Measurements from ENCODE around the gene LAMA2.
"Not testable (repeated sequence)": the region's sequence is repeated elsewhere in the genome, so short reads cannot be mapped to it uniquely, and the experiment has no call there.

LAMA2 gene

DNA sequence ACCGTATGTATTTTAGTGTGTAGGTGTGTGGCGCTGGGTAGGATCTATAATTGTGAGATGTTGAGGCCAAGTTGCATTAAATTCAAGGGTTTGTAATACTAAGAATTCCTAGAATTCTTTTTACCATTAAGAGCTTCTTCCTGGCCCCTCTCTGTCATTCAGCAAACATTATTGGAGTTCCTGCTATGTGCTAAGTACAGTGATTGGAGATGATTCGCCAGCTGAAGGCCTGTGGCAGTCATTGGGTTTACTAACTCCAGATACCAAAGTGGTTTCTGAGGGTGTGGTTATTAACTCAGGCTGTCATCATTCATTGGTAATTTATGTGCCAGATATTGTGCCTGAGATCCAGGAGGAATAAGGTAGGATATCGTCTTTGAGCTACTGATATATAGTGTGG, 167.1 kb downstream of the LAMA2 start:
- no peak overlapping the region for H3K27ac Mint-ChIP-seq
- H3K9me3 Mint-ChIP-seq = no peaks in the 10 kb centered on the region

DNA sequence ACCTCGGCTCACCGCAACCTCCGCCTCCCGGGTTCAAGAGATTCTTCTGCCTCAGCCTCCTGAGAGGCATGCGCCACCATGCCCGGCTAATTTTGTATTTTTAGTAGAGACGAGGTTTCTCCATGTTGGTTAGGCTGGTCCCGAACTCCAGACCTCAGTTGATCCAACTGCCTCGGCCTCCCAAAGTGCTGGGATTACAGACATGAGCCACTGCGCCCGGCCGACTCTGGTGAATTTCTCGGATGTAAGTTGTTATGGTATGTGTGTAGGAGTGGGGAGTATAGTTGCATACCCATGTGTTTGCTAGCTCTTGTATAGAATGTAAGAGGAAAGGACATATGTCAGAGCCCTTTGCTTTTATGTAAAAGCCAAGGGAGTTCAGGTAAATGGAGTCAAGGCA, 170.2 kb downstream of the LAMA2 start:
- DNase-seq; H3K36me3 Mint-ChIP-seq (ENCODE audit: low read depth); H3K27me3 Mint-ChIP-seq; ATAC-seq; H3K9me3 Mint-ChIP-seq; H3K27ac Mint-ChIP-seq; H3K4me3 Mint-ChIP-seq; H3K4me1 Mint-ChIP-seq: not testable (repeated sequence)

More for the DNA sequence above, 167.1 kb downstream of the LAMA2 start:
- Mint-ChIP-seq H3K4me1 (no peaks in the 10 kb centered on the region), H3K27me3 (peaks cover 2% of the 10 kb centered on the region), H3K4me3 (no peak overlapping the region), H3K36me3 (ENCODE audit: low read depth) (no peaks in the 10 kb centered on the region)
- ATAC-seq (no peak), DNase-seq (no peak)

DNA sequence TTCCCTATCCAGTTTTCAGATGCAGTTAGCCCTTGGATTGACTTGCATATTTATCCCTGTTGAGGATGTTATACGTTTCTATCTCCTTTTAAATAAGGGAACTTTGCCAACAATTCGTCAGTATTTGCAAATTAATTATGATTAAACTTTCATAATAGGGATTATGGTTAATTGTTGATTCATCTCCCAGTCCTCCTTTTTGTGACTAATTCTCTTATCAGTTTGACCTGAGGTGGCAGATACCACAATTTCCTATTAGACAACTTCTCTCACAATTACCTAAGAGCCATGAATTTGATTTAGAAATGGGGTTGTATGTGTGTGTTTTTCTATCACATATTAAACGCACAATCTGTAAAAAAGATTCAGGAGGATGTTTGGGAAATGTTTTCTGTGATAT, 172.9 kb downstream of the LAMA2 start:
- H3K4me1 Mint-ChIP-seq = no peaks in the 10 kb centered on the region
- ATAC-seq (no peak), DNase-seq (no peak)
- H3K27me3 Mint-ChIP-seq = peaks cover 5% of the 10 kb centered on the region
- H3K36me3 Mint-ChIP-seq (ENCODE audit: low read depth) = no peaks in the 10 kb centered on the region
- no peak overlapping the region for H3K4me3 Mint-ChIP-seq
- H3K9me3 Mint-ChIP-seq = no peaks in the 10 kb centered on the region
- H3K27ac Mint-ChIP-seq = no peak overlapping the region

DNA sequence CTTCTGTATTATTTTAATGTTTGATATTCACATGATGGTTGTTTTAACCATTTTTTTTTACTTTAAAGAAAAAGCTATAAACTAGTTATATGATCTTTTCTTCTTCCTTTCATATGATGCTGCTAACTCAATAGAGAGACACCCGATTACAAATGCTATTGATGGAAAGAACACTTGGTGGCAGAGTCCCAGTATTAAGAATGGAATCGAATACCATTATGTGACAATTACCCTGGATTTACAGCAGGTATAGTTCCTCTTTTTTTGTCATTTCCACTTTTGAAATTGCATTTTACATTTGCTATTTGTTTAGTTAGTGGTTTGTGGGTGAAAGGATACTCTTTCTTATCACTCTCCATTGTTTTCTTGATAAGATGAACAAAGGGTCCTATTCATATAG, 176.7 kb downstream of the LAMA2 start:
- no peaks in the 10 kb centered on the region for H3K36me3 Mint-ChIP-seq (ENCODE audit: low read depth)
- no peaks in the 10 kb centered on the region for H3K9me3 Mint-ChIP-seq
- no peak overlapping the region for H3K4me3 Mint-ChIP-seq
- ATAC-seq (no peak), DNase-seq (no peak)
- no peak overlapping the region for H3K27ac Mint-ChIP-seq
- no peaks in the 10 kb centered on the region for H3K4me1 Mint-ChIP-seq
- H3K27me3 Mint-ChIP-seq = peaks cover 3% of the 10 kb centered on the region

DNA sequence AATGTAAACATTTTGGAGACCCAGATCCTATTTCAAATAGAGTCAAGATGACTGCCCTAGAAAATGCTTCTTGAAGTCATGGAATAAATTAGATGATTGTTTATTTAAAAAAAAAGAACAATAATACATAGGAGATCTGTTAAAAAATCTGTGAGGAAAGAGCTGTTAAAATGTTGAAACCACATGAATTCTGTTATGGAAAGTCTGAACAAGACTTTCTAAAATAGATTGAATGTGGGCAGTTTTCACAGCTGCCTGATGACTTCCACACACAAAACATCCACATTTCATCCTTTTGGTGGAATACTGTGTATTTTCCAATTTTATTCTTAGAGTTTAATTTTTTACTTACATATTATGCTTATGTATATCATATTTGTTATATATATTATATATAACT, 186.1 kb downstream of the LAMA2 start:
- Mint-ChIP-seq H3K36me3 (ENCODE audit: low read depth) (no peaks in the 10 kb centered on the region), H3K27me3 (peaks cover 8% of the 10 kb centered on the region), H3K9me3 (peaks cover 7% of the 10 kb centered on the region), H3K4me1 (no peaks in the 10 kb centered on the region), H3K4me3 (no peak overlapping the region), H3K27ac (no peak overlapping the region)
- DNase-seq (no peak), ATAC-seq (no peak)

DNA sequence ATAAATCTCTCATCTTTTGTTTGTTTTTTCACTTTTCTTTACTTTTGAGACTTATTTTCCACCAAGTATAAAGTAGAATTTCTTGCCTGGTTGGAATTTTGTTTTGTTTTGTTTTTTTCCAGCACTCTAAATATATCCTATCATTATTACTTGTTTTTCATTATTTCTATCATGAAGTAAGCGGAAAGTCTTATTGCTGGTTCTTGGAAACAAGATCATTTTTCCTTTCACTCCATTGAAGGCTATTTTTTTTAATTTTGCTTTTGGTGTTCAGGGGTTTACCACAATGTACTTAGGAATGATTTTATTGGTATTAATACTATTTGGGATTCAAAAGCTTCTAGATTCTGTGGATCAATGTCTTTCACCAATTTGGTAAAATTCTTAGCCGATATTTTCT, 190.1 kb downstream of the LAMA2 start:
- DNase-seq = no peak
- no peaks in the 10 kb centered on the region for H3K9me3 Mint-ChIP-seq

DNA sequence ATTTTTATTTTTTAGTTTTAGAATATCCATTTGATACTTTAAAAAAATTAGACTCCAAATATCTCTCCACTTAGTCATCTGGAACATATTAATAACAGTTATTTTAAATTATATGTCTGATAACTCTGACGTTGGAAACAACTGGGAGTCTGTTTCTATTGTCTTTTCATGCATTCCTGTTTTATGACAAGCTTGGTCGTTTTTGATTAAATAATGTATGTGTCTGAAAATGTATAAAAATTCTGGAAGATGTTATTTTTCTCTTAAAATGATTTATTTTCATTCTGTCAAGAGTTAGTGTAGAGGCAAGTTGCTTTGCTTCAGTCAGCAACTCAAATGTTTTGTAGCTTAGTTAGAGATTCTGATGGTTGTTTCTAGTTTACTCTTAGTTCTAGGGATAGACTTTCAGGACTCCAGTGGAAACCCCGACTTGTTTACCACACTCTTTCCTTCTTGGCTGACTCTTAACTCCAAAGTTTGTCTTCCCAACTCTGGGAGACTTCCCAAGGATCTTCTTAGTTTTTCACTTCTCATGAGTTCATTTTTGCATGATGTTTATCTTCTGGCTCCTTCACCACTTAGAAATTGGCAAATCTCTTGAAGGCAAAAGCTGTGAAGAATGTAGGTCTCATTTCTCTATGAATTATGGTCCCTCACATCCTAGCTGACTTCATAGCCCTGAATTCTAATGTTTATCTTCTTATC, 190.9 kb downstream of the LAMA2 start:
- no peaks in the 10 kb centered on the region for H3K4me1 Mint-ChIP-seq
- no peaks in the 10 kb centered on the region for H3K9me3 Mint-ChIP-seq
- no peaks in the 10 kb centered on the region for H3K36me3 Mint-ChIP-seq (ENCODE audit: low read depth)
- H3K27me3 Mint-ChIP-seq = peaks cover 17% of the 10 kb centered on the region
- no peak overlapping the region for H3K4me3 Mint-ChIP-seq
- ATAC-seq (no peak), DNase-seq (no peak)
- H3K27ac Mint-ChIP-seq = no peak overlapping the region

More for the DNA sequence above, 190.1 kb downstream of the LAMA2 start:
- H3K27me3 Mint-ChIP-seq = peaks cover 17% of the 10 kb centered on the region
- no peaks in the 10 kb centered on the region for H3K4me1 Mint-ChIP-seq
- H3K27ac Mint-ChIP-seq = no peak overlapping the region
- no peak for ATAC-seq
- no peak overlapping the region for H3K4me3 Mint-ChIP-seq
- no peaks in the 10 kb centered on the region for H3K36me3 Mint-ChIP-seq (ENCODE audit: low read depth)

DNA sequence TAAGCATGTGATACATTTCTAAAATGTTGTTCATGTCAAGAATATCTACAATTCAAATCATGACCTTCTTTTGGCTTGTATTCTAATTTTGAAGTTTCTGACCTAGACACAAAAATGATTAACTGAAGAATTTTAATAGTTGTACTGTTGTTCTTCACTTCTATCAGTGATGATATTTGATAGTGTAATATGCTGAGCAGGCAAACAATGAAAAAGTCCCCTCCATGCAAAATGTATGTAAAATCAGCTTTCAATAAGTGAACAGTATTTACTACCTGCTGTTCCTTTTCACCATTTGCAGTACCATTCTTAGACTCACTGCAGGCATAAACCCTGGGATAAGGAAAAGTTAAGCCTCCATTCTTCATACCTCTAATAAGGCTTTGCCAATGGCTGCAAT, 201.5 kb downstream of the LAMA2 start:
- H3K9me3 Mint-ChIP-seq = no peaks in the 10 kb centered on the region
- DNase-seq = no peak
- H3K27me3 Mint-ChIP-seq = no peaks in the 10 kb centered on the region
- H3K4me1 Mint-ChIP-seq = no peaks in the 10 kb centered on the region
- H3K27ac Mint-ChIP-seq = no peak overlapping the region
- no peak for ATAC-seq
- H3K4me3 Mint-ChIP-seq = no peak overlapping the region
- H3K36me3 Mint-ChIP-seq (ENCODE audit: low read depth) = no peaks in the 10 kb centered on the region

DNA sequence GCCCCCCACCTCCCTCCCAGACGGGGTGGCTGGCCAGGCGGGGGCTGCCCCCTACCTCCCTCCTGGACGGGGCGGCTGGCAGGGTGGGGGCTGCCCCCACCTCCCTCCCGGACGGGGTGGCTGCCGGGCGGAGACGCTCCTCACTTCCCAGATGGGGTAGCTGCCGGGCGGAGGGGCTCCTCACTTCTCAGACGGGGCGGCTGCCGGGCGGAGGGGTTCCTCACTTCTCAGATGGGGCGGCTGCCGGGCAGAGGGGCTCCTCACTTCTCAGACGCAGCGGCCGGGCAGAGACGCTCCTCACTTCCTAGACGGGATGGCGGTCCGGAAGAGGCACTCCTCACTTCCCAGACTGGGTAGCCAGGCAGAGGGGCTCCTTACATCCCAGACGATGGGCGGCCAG, 205.5 kb downstream of the LAMA2 start:
- DNase-seq; H3K9me3 Mint-ChIP-seq; ATAC-seq; H3K27me3 Mint-ChIP-seq; H3K4me3 Mint-ChIP-seq; H3K36me3 Mint-ChIP-seq (ENCODE audit: low read depth); H3K27ac Mint-ChIP-seq; H3K4me1 Mint-ChIP-seq: not testable (repeated sequence)

DNA sequence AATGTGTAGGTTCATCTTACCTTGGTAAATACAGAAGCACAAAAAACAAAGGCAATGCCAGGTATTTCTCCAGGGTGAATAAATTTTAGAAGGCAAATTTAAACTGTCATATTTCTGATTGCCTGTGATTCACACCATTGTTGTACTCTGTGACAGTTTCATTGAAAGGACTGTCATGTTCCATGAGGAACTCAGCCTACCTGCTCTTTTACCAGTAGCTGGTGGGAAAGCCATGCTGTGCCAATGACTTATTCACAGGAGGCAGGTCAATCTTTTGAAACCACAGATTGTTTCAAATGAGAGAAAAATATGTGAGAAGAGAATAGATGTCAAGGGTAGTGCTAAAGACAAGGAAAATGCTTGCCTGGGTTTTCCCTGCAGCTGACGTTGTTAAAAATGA, 206.4 kb downstream of the LAMA2 start:
- ATAC-seq = no peak
- no peak overlapping the region for H3K4me3 Mint-ChIP-seq
- no peaks in the 10 kb centered on the region for H3K4me1 Mint-ChIP-seq
- H3K27ac Mint-ChIP-seq = no peak overlapping the region
- H3K27me3 Mint-ChIP-seq = no peaks in the 10 kb centered on the region
- H3K36me3 Mint-ChIP-seq (ENCODE audit: low read depth) = no peaks in the 10 kb centered on the region
- no peak for DNase-seq
- no peaks in the 10 kb centered on the region for H3K9me3 Mint-ChIP-seq

DNA sequence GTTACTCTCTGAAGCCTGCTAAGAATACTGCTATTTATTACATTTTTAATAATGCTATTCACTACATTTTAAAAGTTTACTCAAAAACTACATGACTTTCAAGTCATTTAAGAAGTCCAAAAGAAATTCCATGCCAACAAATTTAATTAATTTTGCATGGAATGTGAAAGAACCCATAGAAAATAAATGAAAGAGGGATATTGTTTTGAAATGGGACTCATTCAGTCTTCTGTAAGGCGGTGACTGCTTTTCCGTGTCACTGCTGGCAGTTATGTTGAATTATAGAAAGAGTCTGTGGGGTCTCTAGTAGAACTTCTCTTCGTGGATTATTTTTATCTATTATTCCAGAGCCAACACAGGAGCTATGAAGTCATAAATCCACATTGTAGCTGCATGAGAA, 211.2 kb downstream of the LAMA2 start:
- Mint-ChIP-seq H3K36me3 (ENCODE audit: low read depth) (no peaks in the 10 kb centered on the region), H3K4me1 (no peaks in the 10 kb centered on the region), H3K9me3 (no peaks in the 10 kb centered on the region), H3K27me3 (no peaks in the 10 kb centered on the region), H3K27ac (no peak overlapping the region), H3K4me3 (no peak overlapping the region)
- no peak for ATAC-seq
- no peak for DNase-seq

DNA sequence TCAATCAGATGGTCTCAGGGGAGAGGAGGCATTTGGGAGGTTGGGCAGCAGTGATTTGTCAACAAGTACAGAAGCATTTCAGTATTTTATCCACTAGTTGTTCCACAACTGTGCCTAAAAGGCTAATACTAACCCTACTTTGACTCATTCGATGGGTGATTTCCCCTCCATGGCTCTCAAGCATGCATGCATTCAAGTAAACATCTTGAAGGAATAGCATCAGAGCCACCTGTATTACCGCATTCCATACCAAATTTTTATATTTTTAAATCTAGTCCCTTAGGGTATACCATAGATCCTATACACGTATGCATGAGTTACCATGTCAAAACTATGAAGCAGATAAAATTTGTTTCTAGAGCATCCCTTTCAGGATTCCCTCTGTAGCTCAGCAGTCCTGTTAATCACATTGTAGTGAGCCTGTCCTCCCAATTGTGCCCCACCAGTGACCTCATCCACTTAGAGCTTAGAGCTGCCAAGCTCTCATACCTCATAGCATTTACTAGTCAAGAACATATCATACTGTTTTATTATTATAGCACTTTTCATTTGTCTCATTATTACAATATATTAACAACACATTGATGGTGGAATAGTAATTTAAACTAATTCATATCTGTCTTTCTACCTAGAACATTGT, 213.8 kb downstream of the LAMA2 start:
- H3K9me3 Mint-ChIP-seq = no peaks in the 10 kb centered on the region
- no peak overlapping the region for H3K4me3 Mint-ChIP-seq
- H3K27me3 Mint-ChIP-seq = no peaks in the 10 kb centered on the region
- no peak for ATAC-seq
- no peak for DNase-seq
- H3K36me3 Mint-ChIP-seq (ENCODE audit: low read depth) = no peaks in the 10 kb centered on the region
- H3K4me1 Mint-ChIP-seq = no peaks in the 10 kb centered on the region
- no peak overlapping the region for H3K27ac Mint-ChIP-seq

DNA sequence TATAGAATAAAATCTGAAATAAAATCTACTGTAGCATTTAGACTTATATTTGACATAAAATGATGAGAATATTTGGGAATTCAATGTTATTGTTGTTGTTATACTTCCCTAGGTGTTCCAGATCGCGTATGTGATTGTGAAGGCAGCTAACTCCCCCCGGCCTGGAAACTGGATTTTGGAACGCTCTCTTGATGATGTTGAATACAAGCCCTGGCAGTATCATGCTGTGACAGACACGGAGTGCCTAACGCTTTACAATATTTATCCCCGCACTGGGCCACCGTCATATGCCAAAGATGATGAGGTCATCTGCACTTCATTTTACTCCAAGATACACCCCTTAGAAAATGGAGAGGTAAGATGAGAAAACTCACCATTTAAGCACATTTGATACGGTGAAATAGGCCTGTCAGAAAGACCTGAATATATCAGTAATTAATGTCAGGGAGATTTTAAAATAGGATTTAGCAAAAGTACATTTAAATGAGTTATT, 215.2 kb downstream of the LAMA2 start:
- ATAC-seq (no peak), DNase-seq (no peak)
- no peak overlapping the region for H3K27ac Mint-ChIP-seq
- H3K9me3 Mint-ChIP-seq = no peaks in the 10 kb centered on the region
- no peak overlapping the region for H3K4me3 Mint-ChIP-seq
- H3K27me3 Mint-ChIP-seq = no peaks in the 10 kb centered on the region
- no peaks in the 10 kb centered on the region for H3K4me1 Mint-ChIP-seq
- no peaks in the 10 kb centered on the region for H3K36me3 Mint-ChIP-seq (ENCODE audit: low read depth)

DNA sequence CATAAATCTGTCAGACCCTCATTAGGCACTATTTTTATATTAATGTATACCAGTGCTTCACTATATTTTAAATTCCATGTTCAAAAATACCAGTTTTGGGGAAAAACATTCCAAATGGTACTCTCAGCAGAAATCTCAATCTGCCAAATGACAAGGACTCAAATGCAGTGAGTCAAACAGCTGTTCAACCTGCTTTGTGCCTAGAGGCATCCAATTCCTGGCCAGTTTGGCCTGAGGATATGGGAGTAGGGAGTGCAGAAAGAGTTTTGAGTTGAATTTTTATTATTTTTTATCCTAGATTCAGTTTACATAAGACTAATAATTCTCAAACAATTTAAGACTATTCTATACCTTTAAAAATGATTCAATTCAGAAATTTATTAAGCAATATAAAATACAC, 216.8 kb downstream of the LAMA2 start:
- Mint-ChIP-seq H3K4me1 (no peaks in the 10 kb centered on the region), H3K36me3 (ENCODE audit: low read depth) (no peaks in the 10 kb centered on the region), H3K9me3 (no peaks in the 10 kb centered on the region), H3K27ac (no peak overlapping the region), H3K27me3 (no peaks in the 10 kb centered on the region), H3K4me3 (no peak overlapping the region)
- DNase-seq (no peak), ATAC-seq (no peak)

DNA sequence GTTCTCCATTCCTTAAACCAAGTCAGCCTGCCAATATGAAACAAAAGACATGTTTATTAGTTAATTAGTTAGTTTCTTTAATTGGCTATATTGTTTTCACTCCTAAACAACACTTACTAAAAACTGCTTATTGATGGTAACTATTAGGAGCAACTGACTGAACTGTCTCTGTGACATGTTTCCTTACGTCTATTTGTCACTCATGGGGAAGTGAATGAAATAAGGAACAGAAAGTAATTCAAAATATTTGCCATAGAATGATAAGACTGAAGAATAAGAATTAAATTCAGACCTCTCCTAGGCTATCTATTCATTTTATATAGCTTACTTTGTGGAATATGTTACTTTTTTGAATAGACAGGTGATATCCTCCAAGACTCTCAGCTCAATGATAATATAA, 217.2 kb downstream of the LAMA2 start:
- Mint-ChIP-seq H3K4me3 (no peak overlapping the region), H3K27me3 (no peaks in the 10 kb centered on the region), H3K36me3 (ENCODE audit: low read depth) (no peaks in the 10 kb centered on the region), H3K4me1 (no peaks in the 10 kb centered on the region), H3K27ac (no peak overlapping the region), H3K9me3 (no peaks in the 10 kb centered on the region)
- DNase-seq = no peak
- no peak for ATAC-seq

Data from activated naive CD8-positive, alpha-beta T cell treated with anti-CD3 and anti-CD28 coated beads, Interleukin-2, amount 50 U/mL, for 24 hours (primary cell).